GM12891 (cell line): ENCODE results near the gene CCNL2.

Experiments
- POLR2A ChIP-seq: IDR thresholded peaks from 2 replicates; pipeline ENCODE4 v1.6.1; 2011; ENCODE audit warnings: low read depth, low read length, control low read depth
- POLR2AphosphoS5 ChIP-seq: IDR thresholded peaks from 2 replicates; pipeline ENCODE4 v1.6.1; 2011; ENCODE audit warnings: low read depth, low read length, control low read depth
- SPI1 ChIP-seq: IDR thresholded peaks from 2 replicates; pipeline ENCODE4 v1.6.1; 2011; ENCODE audit warnings: low read depth, low read length, control low read depth
- TAF1 ChIP-seq: IDR thresholded peaks from 2 replicates; pipeline ENCODE4 v1.6.1; 2011; ENCODE audit warnings: low read depth, low read length, control low read depth

DNA sequence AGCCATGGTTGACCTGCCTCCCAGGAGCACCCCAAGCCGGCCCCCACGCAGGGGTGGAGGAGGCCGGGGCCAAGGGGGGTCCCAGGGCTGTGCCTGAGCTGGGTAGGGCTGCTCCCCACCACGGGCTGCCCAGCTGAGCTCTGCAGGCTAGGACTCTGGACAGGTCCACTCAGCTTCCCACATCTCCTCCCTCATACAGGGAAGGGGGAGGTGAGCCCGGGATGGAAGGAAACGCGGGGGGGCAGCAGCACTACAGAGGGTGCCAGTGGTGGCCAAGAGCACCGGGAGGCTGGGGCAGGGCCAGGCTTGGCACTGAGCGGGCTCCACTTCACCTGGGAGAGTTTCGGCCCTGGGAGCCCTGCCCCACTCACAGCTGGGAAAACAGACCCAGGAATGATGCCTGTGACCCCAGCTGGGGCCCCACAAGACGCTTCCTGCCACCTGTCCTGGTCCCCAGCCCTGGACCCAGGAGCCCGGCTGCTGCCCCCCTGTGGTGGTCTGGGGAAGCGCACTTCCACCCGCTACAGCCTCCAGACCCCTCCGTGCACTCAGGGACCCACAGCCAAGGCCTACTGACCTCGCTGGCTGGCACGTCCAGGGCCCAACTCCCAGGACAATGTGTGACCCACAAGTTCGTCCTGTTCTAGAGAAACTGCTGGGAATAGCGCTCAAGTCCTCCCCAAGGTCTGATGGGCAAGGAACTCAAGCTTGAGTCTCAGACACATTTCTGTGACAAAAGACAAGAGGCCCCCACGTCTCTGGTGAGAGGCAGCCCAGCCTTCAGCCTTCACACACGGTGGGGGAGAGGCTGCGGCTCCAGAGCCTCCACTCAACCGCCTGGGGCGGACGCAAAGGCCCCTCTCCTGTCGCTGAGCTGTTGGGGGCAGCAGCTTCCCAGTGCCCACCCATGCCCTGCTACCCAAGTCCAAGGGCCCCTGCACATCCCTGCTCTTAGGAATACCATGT is 27.1 kb downstream of the CCNL2 start:
- TF ChIP-seq POLR2AphosphoS5 (no peak; the same call in 1 of the 2 replicates), POLR2A (no peak), SPI1 (no peak), TAF1 (no peak)
